Colonic mucosa (tissue), 4 donors: Measurements from ENCODE around the gene LAGE3. TPM values are rescaled to one million over a fixed set of nuclear protein-coding genes. Genes with fewer than 3 reads are reported as not detected.

Source experiments
- DNase-seq: peaks from one replicate; pipeline ENCODE4 v3.0.0-alpha.2; 2020
- H3K27ac ChIP-seq: fragments of 200-600 bp; one replicate; pipeline ENCODE4 v1.8.0; 2021
- H3K27me3 ChIP-seq: fragments of 200-600 bp; one replicate; pipeline ENCODE4 v1.8.0; 2021
- H3K36me3 ChIP-seq: fragments of 200-600 bp; one replicate; pipeline ENCODE4 v1.8.0; 2021
- H3K4me1 ChIP-seq: fragments of 200-600 bp; one replicate; pipeline ENCODE4 v1.8.0; 2021; ENCODE audit warnings: mild to moderate bottlenecking
- H3K4me3 ChIP-seq: fragments of 200-600 bp; one replicate; pipeline ENCODE4 v1.8.0; 2021
- H3K9ac ChIP-seq, 2 donors: one replicate each; pipeline ENCODE4 v1.7.0; 2013; ENCODE audit warnings: control low read depth in 2 of 2, low read depth in 2 of 2, low read length in 2 of 2
- H3K9me3 ChIP-seq: fragments of 200-600 bp; one replicate; pipeline ENCODE4 v1.8.0; 2021
- CTCF ChIP-seq: fragments of 200-600 bp; IDR thresholded peaks from one replicate; pipeline ENCODE4 v1.8.0; 2022; ENCODE audit warnings: antibody characterized with exemption, mild to moderate bottlenecking
- intact Hi-C: fragments of 100-400 bp; cut with DNase I; formaldehyde crosslinking; loops from one replicate; pipeline ENCODE4 v1.14.1; 2022
- total RNA-seq, 2 donors: library from RNA; stranded (reverse); fragmentation: NEBNext Ultra II Directional in 1 of 2; extraction: Animal tissue kit (Norgen Biotek cat#: 25700) in 1 of 2; gene quantifications; one replicate each; pipeline ENCODE4 v1.2.1, GENCODE V29; 2021
- donor health status: healthy.
- donor health status: DM: no; HTN: no; CAD: no.
- donor health status: DM: no; HTN: no; CAD: no.

The LAGE3 gene
- total RNA-seq, 2 donors from 2014 or later, result 10.0 to 35.3 TPM

DNA sequence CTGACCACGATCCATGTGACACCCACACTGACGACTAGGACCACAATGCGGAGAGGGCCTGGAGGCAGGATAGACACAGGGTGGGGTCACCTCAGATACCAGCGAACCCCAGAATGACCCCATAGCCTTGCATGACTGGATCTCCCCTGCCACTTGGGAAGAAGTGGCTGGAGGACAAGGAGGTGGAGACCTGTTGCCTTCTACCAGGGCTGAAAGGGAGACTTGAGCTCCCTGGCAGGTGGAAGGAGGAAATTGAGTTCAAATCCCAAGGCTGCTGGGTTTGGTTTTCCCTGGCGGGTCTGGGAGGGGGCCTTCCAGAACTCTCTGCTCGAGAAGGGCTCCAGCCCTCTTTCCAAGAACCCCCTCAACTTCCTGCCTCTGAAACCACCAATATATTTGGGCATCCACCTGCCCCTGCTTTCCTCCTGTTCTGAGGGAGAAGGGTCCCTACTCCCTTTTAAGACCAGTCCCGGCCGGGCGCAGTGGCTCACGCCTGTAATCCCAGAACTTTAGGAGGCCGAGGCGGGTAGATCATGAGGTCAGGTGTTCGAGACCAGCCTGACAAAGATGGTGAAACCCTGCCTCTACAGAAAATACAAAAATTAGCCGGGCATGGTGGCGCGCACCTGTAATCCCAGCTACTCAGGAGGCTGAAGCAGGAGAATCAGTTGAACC, 33.9 kb upstream of the LAGE3 start:
- Histone ChIP-seq H3K36me3 (no peaks in the 10 kb centered on the region), H3K9me3 (no peaks in the 10 kb centered on the region), H3K27ac (no peak overlapping the region), H3K4me3 (no peak overlapping the region), H3K27me3 (no peaks in the 10 kb centered on the region), H3K4me1 (no peaks in the 10 kb centered on the region), H3K9ac (no peak overlapping the region)
- DNase-seq, result no peak
- no peak for TF ChIP-seq CTCF
- intact Hi-C loops, result no loop called here

GRCh38 chrX:154511761-154512160, 32.7 kb upstream of the LAGE3 start:
- H3K9ac ChIP-seq, result no peak overlapping the region
- H3K36me3 ChIP-seq, result no peaks in the 10 kb centered on the region
- H3K9me3 ChIP-seq, result no peaks in the 10 kb centered on the region
- no peak overlapping the region for H3K27ac ChIP-seq
- no peak for DNase-seq
- H3K4me1 ChIP-seq, result no peaks in the 10 kb centered on the region
- no peak overlapping the region for H3K4me3 ChIP-seq
- intact Hi-C loops, result no loop called here
- no peak for TF ChIP-seq CTCF
- H3K27me3 ChIP-seq, result no peaks in the 10 kb centered on the region

GRCh38 chrX:154509455-154509854, 30.4 kb upstream of the LAGE3 start:
- H3K4me1 ChIP-seq, result no peaks in the 10 kb centered on the region
- TF ChIP-seq CTCF, result no peak
- no peak for DNase-seq
- no peak overlapping the region for H3K9ac ChIP-seq
- H3K4me3 ChIP-seq, result no peak overlapping the region
- H3K27ac ChIP-seq, result no peak overlapping the region
- H3K9me3 ChIP-seq, result no peaks in the 10 kb centered on the region
- no peaks in the 10 kb centered on the region for H3K36me3 ChIP-seq
- intact Hi-C loops, result no loop called here
- no peaks in the 10 kb centered on the region for H3K27me3 ChIP-seq

DNA sequence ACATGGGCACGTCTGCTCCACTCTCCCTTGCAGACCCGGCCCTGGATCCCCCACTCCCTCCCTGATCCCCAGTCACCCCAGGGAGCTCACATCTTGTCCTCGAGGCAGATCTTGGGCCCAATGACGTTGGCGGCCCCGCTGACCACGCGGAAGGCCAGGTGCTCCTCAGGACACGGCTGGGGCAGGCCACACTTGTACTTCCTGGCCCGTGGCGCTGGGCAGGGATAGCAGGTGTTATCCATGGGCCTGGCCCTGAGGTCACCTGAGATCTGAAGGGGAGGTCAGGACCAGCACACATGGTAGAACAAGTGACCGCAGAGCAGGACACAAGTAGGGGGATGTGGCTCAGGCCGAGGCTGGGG, 29.3 kb upstream of the LAGE3 start:
- no peak overlapping the region for H3K9ac ChIP-seq
- no peak for TF ChIP-seq CTCF
- no peaks in the 10 kb centered on the region for H3K36me3 ChIP-seq
- no peaks in the 10 kb centered on the region for H3K9me3 ChIP-seq
- H3K27me3 ChIP-seq, result no peaks in the 10 kb centered on the region
- no peaks in the 10 kb centered on the region for H3K4me1 ChIP-seq
- intact Hi-C loops, result no loop called here
- no peak for DNase-seq
- H3K27ac ChIP-seq, result no peak overlapping the region
- no peak overlapping the region for H3K4me3 ChIP-seq

DNA sequence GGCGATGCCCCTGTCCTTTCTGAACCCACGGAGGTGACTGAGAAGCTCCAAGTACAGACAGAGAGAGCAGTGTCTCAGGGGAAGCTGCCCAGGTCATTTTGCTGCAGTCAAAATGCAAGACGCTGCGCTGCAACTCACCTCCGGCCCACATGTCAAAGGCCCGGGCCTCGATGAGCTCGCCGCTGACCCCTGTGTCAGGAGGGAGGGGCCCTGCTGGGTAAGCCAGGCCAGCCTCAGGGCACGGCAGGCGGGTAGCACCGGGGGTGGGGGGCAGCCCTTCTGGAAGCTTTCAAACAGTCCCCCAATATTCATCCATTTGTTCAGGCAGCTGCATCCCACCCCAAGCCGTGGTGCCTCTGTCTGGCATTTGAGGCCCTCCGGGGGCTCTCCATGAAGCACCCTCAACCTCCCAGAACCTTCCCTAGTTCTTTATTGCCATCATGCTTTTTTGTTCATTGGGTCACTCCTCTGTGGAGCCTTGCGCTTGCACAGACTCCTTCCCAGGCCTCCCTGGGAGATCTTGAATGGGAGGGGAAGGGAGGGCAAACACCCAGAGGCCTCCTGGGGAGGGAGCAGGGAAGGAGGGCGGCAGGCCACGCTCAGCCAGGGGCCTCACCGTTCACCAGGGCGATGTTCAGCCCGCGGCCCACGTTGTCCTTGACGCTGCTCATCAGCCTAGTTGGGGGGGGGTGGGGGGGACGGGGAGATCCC, 28.7 kb upstream of the LAGE3 start:
- Histone ChIP-seq H3K27ac (no peak overlapping the region), H3K4me1 (no peaks in the 10 kb centered on the region), H3K9ac (no peak overlapping the region), H3K36me3 (no peaks in the 10 kb centered on the region), H3K27me3 (no peaks in the 10 kb centered on the region), H3K4me3 (no peak overlapping the region), H3K9me3 (no peaks in the 10 kb centered on the region)
- no peak for TF ChIP-seq CTCF
- intact Hi-C loops, result no loop called here
- DNase-seq, result no peak
